PC-3 (cell line): ENCODE data around the gene HMGXB3. TPM values are rescaled to one million over a fixed set of nuclear protein-coding genes. Genes with fewer than 3 reads are reported as not detected.

Experiments
- ATAC-seq: fragments of 200-7000 bp; cut with Tn5 transposase; 2 replicates; pipeline ENCODE4 v1.9.1; 2020; ENCODE audit warnings: mild to moderate bottlenecking, moderate library complexity
- BruUV-seq: library from RNA; stranded (reverse); fragments of 400-500 nt; replicated peaks from 2 replicates; lab custom pipeline; 2021; lab: Mats Ljungman, UMichigan
- CTCF ChIA-PET: fragments of 300-600 bp; sonication (Branson Sonifier 250); formaldehyde crosslinking; loops from one replicate; lab custom pipeline; 2022; ENCODE audit warnings: antibody characterized with exemption; lab: Charles Lee
- POLR2A ChIA-PET: fragments of 300-600 bp; sonication (Branson Sonifier 250); formaldehyde crosslinking; loops from one replicate; lab custom pipeline; 2022; ENCODE audit warnings: antibody characterized with exemption; ENCODE audit not compliant: unreplicated experiment; lab: Charles Lee
- DNase-seq: peaks from one replicate; pipeline ENCODE4 v3.0.0-alpha.2; 2015
- H2AFZ ChIP-seq: fragments of 300-600 bp; sonication (generic); 2 replicates; pipeline ENCODE4 v1.6.0; 2016; ENCODE audit warnings: antibody characterized with exemption, low read length
- H3F3A ChIP-seq: fragments of 300-600 bp; sonication (generic); one replicate; pipeline ENCODE4 v1.6.0; 2017; ENCODE audit warnings: antibody characterized with exemption, low read length, control low read depth, mild to moderate bottlenecking; ENCODE audit not compliant: unreplicated experiment
- H3K27ac ChIP-seq: fragments of 300-600 bp; sonication (generic); 2 replicates; pipeline ENCODE4 v1.5.1; 2016; ENCODE audit warnings: mild to moderate bottlenecking, low read length
- H3K27me3 ChIP-seq: fragments of 300-600 bp; sonication (generic); 2 replicates; pipeline ENCODE4 v1.6.1; 2016; ENCODE audit warnings: low read length, mixed read lengths
- H3K36me3 ChIP-seq: fragments of 300-600 bp; sonication (generic); 2 replicates; pipeline ENCODE4 v1.6.1; 2016; ENCODE audit warnings: low read depth, mixed run types, low read length, mixed read lengths
- H3K4me1 ChIP-seq: fragments of 300-600 bp; sonication (generic); 2 replicates; pipeline ENCODE4 v1.5.1; 2016; ENCODE audit warnings: low read length; ENCODE audit not compliant: insufficient read depth
- H3K4me2 ChIP-seq: fragments of 300-600 bp; sonication (generic); 2 replicates; pipeline ENCODE4 v1.6.0; 2016; ENCODE audit warnings: low read length
- H3K4me3 ChIP-seq: fragments of 300-600 bp; sonication (generic); 2 replicates; pipeline ENCODE4 v1.5.1; 2016; ENCODE audit warnings: mild to moderate bottlenecking, low read length, mixed read lengths
- H3K79me2 ChIP-seq: fragments of 300-600 bp; sonication (generic); 2 replicates; pipeline ENCODE4 v1.6.1; 2017; ENCODE audit warnings: low read length, mixed read lengths
- H3K9ac ChIP-seq: fragments of 300-600 bp; sonication (generic); 2 replicates; pipeline ENCODE4 v1.6.0; 2016; ENCODE audit warnings: mild to moderate bottlenecking, low read length
- H3K9me2 ChIP-seq: fragments of 300-600 bp; sonication (generic); replicated peaks from 2 replicates; pipeline ENCODE4 v1.6.1; 2016; ENCODE audit warnings: mixed run types, low read length, mixed read lengths
- H3K9me3 ChIP-seq: fragments of 300-600 bp; sonication (generic); 2 replicates; pipeline ENCODE4 v1.6.1; 2016; ENCODE audit warnings: low read length, mixed read lengths
- H4K20me1 ChIP-seq: fragments of 300-600 bp; sonication (generic); 2 replicates; pipeline ENCODE4 v1.6.1; 2016; ENCODE audit warnings: low read length, mixed read lengths
- EZH2 ChIP-seq: fragments of 300-600 bp; sonication (generic); IDR thresholded peaks from one replicate; pipeline ENCODE4 v1.6.1; 2017; ENCODE audit warnings: antibody characterized with exemption, mild to moderate bottlenecking, low read length; ENCODE audit not compliant: unreplicated experiment
- EZH2phosphoT487 ChIP-seq: fragments of 300-600 bp; sonication (generic); IDR thresholded peaks from 2 replicates; pipeline ENCODE4 v1.6.1; 2018; ENCODE audit warnings: mild to moderate bottlenecking, antibody characterized with exemption, low read length, borderline replicate concordance
- intact Hi-C: fragments of 100-400 bp; cut with micrococcal nuclease; formaldehyde crosslinking; loops from 2 replicates; pipeline ENCODE4 v1.9.0; 2023
- total RNA-seq: library from RNA; depleted of rRNA; stranded (reverse); fragments of >200 nt; gene quantifications from 2 replicates; pipeline ENCODE4 v1.2.3, GENCODE V29; 2014
- TF ChIP-seq, protein P1 (sequence below): fragments of 300-600 bp; sonication (generic); conservative IDR thresholded peaks from 2 replicates; pipeline ENCODE4 v1.5.1; 2017; ENCODE audit warnings: antibody characterized with exemption, low read depth, mild to moderate bottlenecking, low read length

Gene HMGXB3
- total RNA-seq, 1 experiment from 2014 or later: 56.6 TPM

DNA sequence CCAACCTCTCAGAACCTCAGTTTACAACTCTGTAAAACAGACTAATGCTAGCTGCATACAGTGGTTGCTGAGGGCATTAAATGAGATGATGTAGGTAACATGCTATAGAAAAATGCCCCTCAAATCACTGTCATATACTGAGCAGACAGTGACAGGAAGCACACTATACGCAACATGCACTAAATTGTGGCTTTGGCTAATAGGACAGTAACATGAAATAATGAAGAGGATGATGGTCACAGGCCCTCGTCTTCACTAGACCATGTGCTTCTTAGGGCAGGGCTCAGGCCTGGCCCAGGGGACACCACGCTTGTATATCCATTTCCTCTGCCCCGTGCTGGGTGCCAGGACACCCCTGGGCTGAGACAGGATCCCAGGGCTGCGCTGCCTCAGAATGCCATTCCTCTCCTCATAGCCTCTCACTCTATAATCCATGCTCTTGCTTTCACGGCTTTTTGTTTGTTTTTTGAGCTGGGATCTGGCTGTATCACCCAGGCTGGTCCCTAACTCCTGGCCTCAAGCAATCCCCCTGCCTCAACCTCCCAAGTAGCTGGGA is 66.9 kb downstream of the HMGXB3 start:
- ChIA-PET CTCF (no interaction called here), POLR2A (no interaction called here)
- Histone ChIP-seq H3K4me2 (no peak overlapping the region), H3K4me3 (no peak overlapping the region), H3F3A (no peaks in the 10 kb centered on the region), H3K36me3 (no peaks in the 10 kb centered on the region), H3K79me2 (no peaks in the 10 kb centered on the region), H3K27ac (no peak overlapping the region), H3K9me2 (no peaks in the 10 kb centered on the region), H3K9me3 (no peaks in the 10 kb centered on the region), H2AFZ (no peak overlapping the region), H3K9ac (no peak overlapping the region), H4K20me1 (no peaks in the 10 kb centered on the region), H3K4me1 (peaks cover 14% of the 10 kb centered on the region), H3K27me3 (no peaks in the 10 kb centered on the region)
- intact Hi-C loops: no loop called here
- no TSS peak for BruUV-seq
- TF ChIP-seq EZH2phosphoT487 (no peak), EZH2 (no peak)
- TF ChIP-seq, protein P1, sequence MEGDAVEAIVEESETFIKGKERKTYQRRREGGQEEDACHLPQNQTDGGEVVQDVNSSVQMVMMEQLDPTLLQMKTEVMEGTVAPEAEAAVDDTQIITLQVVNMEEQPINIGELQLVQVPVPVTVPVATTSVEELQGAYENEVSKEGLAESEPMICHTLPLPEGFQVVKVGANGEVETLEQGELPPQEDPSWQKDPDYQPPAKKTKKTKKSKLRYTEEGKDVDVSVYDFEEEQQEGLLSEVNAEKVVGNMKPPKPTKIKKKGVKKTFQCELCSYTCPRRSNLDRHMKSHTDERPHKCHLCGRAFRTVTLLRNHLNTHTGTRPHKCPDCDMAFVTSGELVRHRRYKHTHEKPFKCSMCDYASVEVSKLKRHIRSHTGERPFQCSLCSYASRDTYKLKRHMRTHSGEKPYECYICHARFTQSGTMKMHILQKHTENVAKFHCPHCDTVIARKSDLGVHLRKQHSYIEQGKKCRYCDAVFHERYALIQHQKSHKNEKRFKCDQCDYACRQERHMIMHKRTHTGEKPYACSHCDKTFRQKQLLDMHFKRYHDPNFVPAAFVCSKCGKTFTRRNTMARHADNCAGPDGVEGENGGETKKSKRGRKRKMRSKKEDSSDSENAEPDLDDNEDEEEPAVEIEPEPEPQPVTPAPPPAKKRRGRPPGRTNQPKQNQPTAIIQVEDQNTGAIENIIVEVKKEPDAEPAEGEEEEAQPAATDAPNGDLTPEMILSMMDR: no peak
- DNase-seq: no peak
- no peak for ATAC-seq

DNA sequence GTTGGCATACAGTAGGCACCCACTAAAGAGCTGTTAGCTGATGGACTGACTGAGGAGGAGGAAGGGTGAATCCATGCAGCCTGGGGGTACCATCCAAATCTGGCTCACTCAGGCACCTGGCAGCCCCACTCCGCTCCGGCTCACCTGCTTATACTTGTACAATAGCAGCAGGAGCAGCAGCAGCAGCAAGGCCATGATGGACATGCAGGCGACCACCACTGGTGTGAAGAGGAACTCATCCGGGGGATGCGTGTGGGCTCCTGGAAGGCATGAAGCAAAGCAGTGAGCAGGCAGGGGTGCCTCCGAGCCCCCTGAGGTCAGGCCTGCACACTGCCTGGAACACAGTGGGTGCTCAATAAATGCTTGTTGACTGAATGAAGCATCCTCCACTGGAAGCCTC is 67.5 kb downstream of the HMGXB3 start:
- H3K27ac ChIP-seq: no peak overlapping the region
- DNase-seq: no peak
- no peak overlapping the region for H3K9ac ChIP-seq
- H3K9me3 ChIP-seq: no peaks in the 10 kb centered on the region
- intact Hi-C loops: no loop called here
- ChIA-PET CTCF (no interaction called here), POLR2A (no interaction called here)
- no peaks in the 10 kb centered on the region for H3K36me3 ChIP-seq
- H3K4me3 ChIP-seq: no peak overlapping the region
- no TSS peak for BruUV-seq
- no peaks in the 10 kb centered on the region for H3F3A ChIP-seq
- no peaks in the 10 kb centered on the region for H3K9me2 ChIP-seq
- H3K27me3 ChIP-seq: no peaks in the 10 kb centered on the region
- TF ChIP-seq, protein P1: no peak
- no peak for TF ChIP-seq EZH2
- no peak for TF ChIP-seq EZH2phosphoT487
- peaks cover 14% of the 10 kb centered on the region for H3K4me1 ChIP-seq
- ATAC-seq: no peak
- no peaks in the 10 kb centered on the region for H4K20me1 ChIP-seq
- H2AFZ ChIP-seq: no peak overlapping the region
- no peaks in the 10 kb centered on the region for H3K79me2 ChIP-seq
- no peak overlapping the region for H3K4me2 ChIP-seq

DNA sequence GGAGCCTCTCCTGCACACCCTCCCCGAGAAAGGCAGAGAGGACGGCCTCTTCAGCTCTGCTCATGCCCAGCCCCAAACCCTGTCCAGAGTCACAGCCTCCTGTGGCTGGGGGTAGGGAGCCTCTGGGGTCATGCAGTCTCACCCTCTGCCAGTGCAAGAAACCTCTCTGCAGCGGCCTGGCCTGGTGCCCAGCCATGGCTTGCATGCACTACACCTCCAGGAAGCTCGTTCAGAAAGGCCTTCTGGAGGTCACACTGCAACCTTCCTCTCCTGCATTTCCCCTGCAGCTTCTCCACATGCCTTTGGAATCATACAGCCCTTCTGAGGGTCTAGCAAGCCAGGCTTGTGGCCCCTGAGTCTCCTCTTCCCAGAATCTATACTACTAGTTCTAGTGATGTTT is 67.9 kb downstream of the HMGXB3 start:
- DNase-seq: no peak
- Histone ChIP-seq H3K27me3 (no peaks in the 10 kb centered on the region), H3K9ac (no peak overlapping the region), H3K79me2 (no peaks in the 10 kb centered on the region), H3K9me2 (no peaks in the 10 kb centered on the region), H3K9me3 (no peaks in the 10 kb centered on the region), H3F3A (no peaks in the 10 kb centered on the region), H3K4me2 (no peak overlapping the region), H3K4me1 (peaks cover 14% of the 10 kb centered on the region), H3K36me3 (no peaks in the 10 kb centered on the region), H4K20me1 (no peaks in the 10 kb centered on the region), H3K4me3 (no peak overlapping the region), H3K27ac (no peak overlapping the region), H2AFZ (no peak overlapping the region)
- CTCF ChIA-PET: no interaction called here
- intact Hi-C loops: no loop called here
- TF ChIP-seq EZH2phosphoT487 (no peak), EZH2 (no peak)
- TF ChIP-seq, protein P1: no peak
- POLR2A ChIA-PET: no interaction called here
- BruUV-seq: no TSS peak
- no peak for ATAC-seq
